SIG-M5 treated with dmso at 0.1 percent for 504 hours (cell line): Measurements from ENCODE around the gene KRTAP25-1.

Experiments used
- DNase-seq: peaks from one replicate; lab custom pipeline; 2025; ENCODE audit not compliant: unreplicated experiment; lab: John Stamatoyannopoulos, UW

The KRTAP25-1 gene

GRCh38 chr21:30289215-30289614 is at the start of gene KRTAP25-1:
KRTAP25-1 (minus strand) TSS chr21:30289514; CDS start chr21:30289490, 24 bp downstream.
- no peak for DNase-seq

- DNase-seq = no peak
These were observed 49.4 kb upstream of the KRTAP25-1 start for GRCh38 chr21:30338717-30339116.

- no peak for DNase-seq
These were observed 48.5 kb upstream of the KRTAP25-1 start for GRCh38 chr21:30337772-30338171.

- no peak for DNase-seq
These were observed 48.0 kb upstream of the KRTAP25-1 start, which contains the start of gene KRTAP27-1 for GRCh38 chr21:30337276-30337744. KRTAP27-1 (minus strand) TSS chr21:30337694; CDS start chr21:30337668, 26 bp downstream.

GRCh38 chr21:30336596-30336995 is 47.3 kb upstream of the KRTAP25-1 start:
- DNase-seq = no peak

- no peak for DNase-seq
These were observed 44.4 kb upstream of the KRTAP25-1 start for GRCh38 chr21:30333736-30334135.

- DNase-seq = no peak
These were observed 43.4 kb upstream of the KRTAP25-1 start for GRCh38 chr21:30332681-30333080.

GRCh38 chr21:30329203-30329875 is 40.0 kb upstream of the KRTAP25-1 start:
- no peak for DNase-seq

GRCh38 chr21:30326390-30326789 is 37.1 kb upstream of the KRTAP25-1 start:
- no peak for DNase-seq

GRCh38 chr21:30320215-30320614 is 30.9 kb upstream of the KRTAP25-1 start, which contains the start of gene KRTAP26-1:
KRTAP26-1 (minus strand) TSS chr21:30320315; CDS start chr21:30320035, 280 bp downstream.
- DNase-seq = no peak

GRCh38 chr21:30315701-30316100 is 26.4 kb upstream of the KRTAP25-1 start:
- DNase-seq = no peak

- DNase-seq = no peak
These were observed 17.6 kb upstream of the KRTAP25-1 start for GRCh38 chr21:30306884-30307283.

GRCh38 chr21:30305136-30305535 is 15.8 kb upstream of the KRTAP25-1 start:
- no peak for DNase-seq

- DNase-seq = no peak
These were observed 6.5 kb downstream of the KRTAP25-1 start, which contains the start of gene KRTAP24-1 for GRCh38 chr21:30282850-30283249. KRTAP24-1 (minus strand) TSS chr21:30282950; CDS start chr21:30282932, 18 bp downstream.

GRCh38 chr21:30271611-30272010 is 17.7 kb downstream of the KRTAP25-1 start:
- no peak for DNase-seq

GRCh38 chr21:30271156-30271555 is 18.2 kb downstream of the KRTAP25-1 start:
- no peak for DNase-seq

GRCh38 chr21:30269803-30270530 is 19.3 kb downstream of the KRTAP25-1 start:
- DNase-seq = no peak

GRCh38 chr21:30268608-30269197 is 20.6 kb downstream of the KRTAP25-1 start:
- peak; percentile 22 for DNase-seq

- peak; percentile 12 for DNase-seq
These were observed 31.5 kb downstream of the KRTAP25-1 start for GRCh38 chr21:30257773-30258172.

- DNase-seq = no peak
These were observed 33.2 kb downstream of the KRTAP25-1 start for GRCh38 chr21:30256100-30256499.

GRCh38 chr21:30255679-30256078 is 33.6 kb downstream of the KRTAP25-1 start:
- no peak for DNase-seq

- DNase-seq = no peak
These were observed 37.5 kb downstream of the KRTAP25-1 start for GRCh38 chr21:30251781-30252180.
